ENCODE measurements around the gene CPT1B.
A peak's percentile ranks its signal among the peaks of the same experiment; 100 is the strongest.

CPT1B gene

DNA sequence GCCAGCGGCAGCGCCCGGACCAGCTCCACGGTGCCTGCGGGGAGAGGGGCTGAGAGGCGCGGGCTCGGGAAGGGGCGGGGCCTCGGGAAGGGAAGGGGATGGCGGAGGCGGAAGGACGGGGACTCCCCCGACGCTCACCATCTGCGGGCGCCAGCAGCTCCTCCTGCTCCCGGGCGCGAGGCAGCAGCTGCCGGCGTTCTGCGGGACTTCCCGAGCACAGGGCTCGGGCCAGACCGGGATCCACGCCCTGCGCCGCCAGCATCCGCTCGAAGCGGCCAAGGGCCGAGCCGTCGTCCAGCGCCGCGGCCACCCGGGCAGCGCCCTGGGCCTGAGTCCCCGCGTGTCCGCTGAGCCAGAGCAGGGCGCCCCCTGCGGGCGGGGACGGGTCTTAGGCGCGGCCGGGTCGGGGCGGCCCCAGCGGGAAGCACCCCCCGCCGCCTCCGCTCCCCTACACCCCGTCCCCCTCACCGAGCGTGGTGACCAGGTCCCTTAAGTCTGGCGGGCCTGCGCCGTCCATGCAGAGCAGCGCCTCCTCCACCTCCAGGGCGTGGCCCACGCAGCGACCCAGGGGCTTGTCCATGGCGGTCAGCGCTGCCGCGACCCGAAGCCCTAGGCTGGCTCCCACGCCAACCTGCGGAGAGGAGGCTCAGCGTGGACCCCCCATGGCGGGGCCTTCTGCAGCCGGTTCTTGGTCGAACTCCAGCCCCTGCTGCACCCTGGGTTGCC is 52.0 kb downstream of the CPT1B start:
- H3K36me3 ChIP-seq (replicated peaks), result peaks cover 15% of the 10 kb centered on the region
- peak overlapping the region; percentile 89 for H3K27ac ChIP-seq
- peak; percentile 44 for DNase-seq
- no peaks in the 10 kb centered on the region for H3K27me3 ChIP-seq (replicated peaks)
- in situ Hi-C loops (cut with HindIII; ENCODE audit: low pct_ligation_motif_present, low sequenced_read_pairs), result no loop called here
- TF ChIP-seq, protein P1, sequence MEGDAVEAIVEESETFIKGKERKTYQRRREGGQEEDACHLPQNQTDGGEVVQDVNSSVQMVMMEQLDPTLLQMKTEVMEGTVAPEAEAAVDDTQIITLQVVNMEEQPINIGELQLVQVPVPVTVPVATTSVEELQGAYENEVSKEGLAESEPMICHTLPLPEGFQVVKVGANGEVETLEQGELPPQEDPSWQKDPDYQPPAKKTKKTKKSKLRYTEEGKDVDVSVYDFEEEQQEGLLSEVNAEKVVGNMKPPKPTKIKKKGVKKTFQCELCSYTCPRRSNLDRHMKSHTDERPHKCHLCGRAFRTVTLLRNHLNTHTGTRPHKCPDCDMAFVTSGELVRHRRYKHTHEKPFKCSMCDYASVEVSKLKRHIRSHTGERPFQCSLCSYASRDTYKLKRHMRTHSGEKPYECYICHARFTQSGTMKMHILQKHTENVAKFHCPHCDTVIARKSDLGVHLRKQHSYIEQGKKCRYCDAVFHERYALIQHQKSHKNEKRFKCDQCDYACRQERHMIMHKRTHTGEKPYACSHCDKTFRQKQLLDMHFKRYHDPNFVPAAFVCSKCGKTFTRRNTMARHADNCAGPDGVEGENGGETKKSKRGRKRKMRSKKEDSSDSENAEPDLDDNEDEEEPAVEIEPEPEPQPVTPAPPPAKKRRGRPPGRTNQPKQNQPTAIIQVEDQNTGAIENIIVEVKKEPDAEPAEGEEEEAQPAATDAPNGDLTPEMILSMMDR (IDR thresholded peaks at IDR 0.05; ENCODE audit: low read depth, low read length, missing control alignments), result peak; percentile 35
- peak overlapping the region; percentile 70 for H3K4me3 ChIP-seq (ENCODE audit: low read depth, low read length)

DNA sequence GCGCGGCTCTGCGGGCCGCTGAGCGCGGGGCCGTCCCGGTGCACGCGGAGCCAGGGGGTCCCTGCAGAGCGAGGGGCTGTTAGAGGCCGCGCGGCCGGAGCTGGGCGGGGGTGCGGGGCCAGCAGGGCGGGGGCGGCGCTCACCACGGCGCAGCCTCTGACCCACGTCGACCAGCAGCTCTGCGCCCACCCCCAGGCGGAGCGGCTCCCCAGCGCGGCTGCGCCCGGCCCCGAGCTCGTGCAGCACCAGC is 52.4 kb downstream of the CPT1B start:
- no peak for DNase-seq
- peaks cover 15% of the 10 kb centered on the region for H3K36me3 ChIP-seq (replicated peaks)
- peak overlapping the region; percentile 89 for H3K27ac ChIP-seq

DNA sequence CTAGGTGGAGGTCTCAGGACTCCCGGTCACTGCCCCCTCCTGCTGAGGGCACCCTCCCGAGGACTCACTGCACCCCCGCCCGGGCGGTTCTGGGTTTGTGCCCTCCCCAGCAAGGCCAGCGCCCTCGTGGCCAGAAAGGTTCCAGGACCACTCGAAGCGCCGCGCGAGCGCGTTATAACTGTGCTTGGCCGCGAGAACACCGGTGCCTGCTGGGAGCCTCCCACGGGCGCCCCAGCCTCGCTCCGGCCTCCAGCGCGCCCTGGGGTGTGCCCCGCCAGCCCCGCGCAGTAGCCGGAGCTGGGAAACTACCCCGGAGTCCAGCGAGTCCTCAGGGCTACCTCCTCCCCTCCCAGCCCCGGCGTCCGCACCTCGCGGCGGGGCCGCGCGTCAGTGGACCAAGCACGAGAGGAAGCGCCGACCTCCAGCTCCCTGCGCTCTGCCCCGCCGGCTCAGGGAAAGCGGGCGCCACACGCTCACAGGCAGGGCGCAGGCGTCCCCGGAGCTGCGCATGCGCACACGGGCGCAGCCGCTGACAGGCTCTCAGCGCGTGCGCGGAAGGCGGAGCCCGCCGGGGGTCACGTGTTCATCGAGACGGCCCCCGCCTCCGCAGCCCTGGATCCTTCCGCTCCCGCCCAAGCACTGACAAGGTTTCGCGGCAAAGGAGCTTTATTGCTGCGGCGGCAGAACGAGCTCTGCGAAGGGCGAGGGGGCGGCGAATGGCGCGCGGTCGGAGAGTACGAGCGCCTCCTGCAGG is 52.9 kb downstream of the CPT1B start, which contains the start of gene SCO2:
Gene SCO2, minus strand, starts transcription at position 495 of the 754 bp plus-strand sequence. CDS start 1,187 bp downstream, outside the sequence.
- DNase-seq, result peak; percentile 95
- TF ChIP-seq, protein P1 (IDR thresholded peaks at IDR 0.05; ENCODE audit: low read depth, low read length, missing control alignments), result peak; percentile 48
- in situ Hi-C loops (cut with HindIII; ENCODE audit: low pct_ligation_motif_present, low sequenced_read_pairs), result no loop called here
- peak within 1 kb of the TSS; percentile 70 for H3K4me3 ChIP-seq (ENCODE audit: low read depth, low read length)
- no peaks in the 10 kb centered on the region for H3K27me3 ChIP-seq (replicated peaks)
- H3K27ac ChIP-seq, result peak within 1 kb of the TSS; percentile 89
- H3K36me3 ChIP-seq (replicated peaks), result peaks cover 15% of the 10 kb centered on the region

More for the DNA sequence above, 52.4 kb downstream of the CPT1B start:
- H3K4me3 ChIP-seq (ENCODE audit: low read depth, low read length), result peak overlapping the region; percentile 70
- H3K27me3 ChIP-seq (replicated peaks), result no peaks in the 10 kb centered on the region
- TF ChIP-seq, protein P1 (IDR thresholded peaks at IDR 0.05; ENCODE audit: low read depth, low read length, missing control alignments), result no peak
- in situ Hi-C loops (cut with HindIII; ENCODE audit: low pct_ligation_motif_present, low sequenced_read_pairs), result no loop called here

DNA sequence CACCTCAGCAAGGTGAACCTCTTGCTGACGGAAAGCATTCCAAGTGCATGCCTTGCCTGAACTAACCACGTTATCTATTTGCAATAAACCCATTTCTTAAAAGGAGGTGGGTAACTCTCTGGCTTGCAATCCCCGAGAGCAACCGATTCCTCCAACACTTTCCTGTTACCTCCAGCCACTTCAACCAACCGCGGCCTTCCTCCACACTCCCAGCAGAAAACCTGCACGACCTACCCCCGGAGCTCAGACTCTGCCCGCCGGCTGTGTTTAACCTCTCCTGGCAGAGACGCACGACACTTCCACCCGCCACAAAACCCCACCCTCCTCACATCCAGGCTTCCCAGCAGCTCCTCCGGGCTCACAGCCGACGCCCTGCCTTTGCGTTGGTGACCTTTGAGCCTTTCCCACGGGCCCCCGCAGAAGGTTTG is 53.5 kb downstream of the CPT1B start:
- Histone ChIP-seq H3K4me3 (ENCODE audit: low read depth, low read length) (peak overlapping the region; percentile 70), H3K27me3 (replicated peaks) (no peaks in the 10 kb centered on the region), H3K27ac (peak overlapping the region; percentile 89), H3K36me3 (replicated peaks) (peaks cover 15% of the 10 kb centered on the region)
- TF ChIP-seq, protein P1 (IDR thresholded peaks at IDR 0.05; ENCODE audit: low read depth, low read length, missing control alignments), result no peak
- in situ Hi-C loops (cut with HindIII; ENCODE audit: low pct_ligation_motif_present, low sequenced_read_pairs), result no loop called here
- DNase-seq, result no peak

DNA sequence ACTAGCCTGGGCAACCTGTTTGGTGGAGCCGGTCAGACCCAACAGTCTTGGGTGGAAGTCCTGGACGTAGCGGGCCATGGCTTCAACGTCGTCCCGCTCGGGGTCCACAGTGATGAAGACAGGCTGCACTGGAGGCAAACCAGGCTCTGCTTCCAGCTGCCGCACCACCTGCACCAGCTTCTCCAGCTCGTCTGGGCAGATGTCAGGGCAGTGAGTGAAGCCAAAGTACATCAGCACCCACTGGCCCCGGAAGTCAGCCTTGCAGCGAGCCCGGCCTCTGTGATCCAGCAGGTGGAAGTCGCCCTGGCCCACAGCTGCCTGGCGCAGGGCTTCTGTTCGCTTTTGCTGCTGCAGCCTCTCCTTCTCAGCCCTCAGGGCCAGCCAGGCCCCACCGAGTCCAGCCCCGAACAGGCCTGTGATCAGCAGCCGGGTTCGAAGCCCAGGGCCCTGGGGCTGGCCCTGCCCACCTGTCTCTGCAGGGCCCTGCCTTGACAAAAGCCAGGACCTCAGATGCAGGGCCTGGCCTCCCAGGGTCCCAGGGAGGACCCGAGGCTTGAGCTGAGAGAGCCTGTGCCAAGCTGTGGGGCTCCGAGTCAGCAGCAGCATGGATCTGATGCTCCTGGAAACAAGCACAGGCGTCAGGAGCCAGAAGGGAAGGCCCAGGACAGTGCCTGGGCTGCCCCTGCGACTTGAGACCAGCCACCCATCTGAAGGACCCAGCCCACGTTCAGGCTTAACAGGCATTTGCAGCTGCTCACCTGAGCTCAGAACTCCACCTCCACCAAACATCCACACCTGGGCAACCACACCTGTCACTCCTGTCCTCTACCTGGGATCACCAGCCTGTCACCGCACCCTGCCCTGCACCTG is 54.2 kb downstream of the CPT1B start:
- in situ Hi-C loops (cut with HindIII; ENCODE audit: low pct_ligation_motif_present, low sequenced_read_pairs), result no loop called here
- no peak overlapping the region for H3K27ac ChIP-seq
- no peak for DNase-seq
- TF ChIP-seq, protein P1 (IDR thresholded peaks at IDR 0.05; ENCODE audit: low read depth, low read length, missing control alignments), result no peak
- H3K4me3 ChIP-seq (ENCODE audit: low read depth, low read length), result peak overlapping the region; percentile 70
- peaks cover 21% of the 10 kb centered on the region for H3K36me3 ChIP-seq (replicated peaks)
- H3K27me3 ChIP-seq (replicated peaks), result no peaks in the 10 kb centered on the region

All from brain microvascular endothelial cell (primary cell).